K562 (cell line): ENCODE measurements around the gene MPRIP. TPM values are rescaled to one million over a fixed set of nuclear protein-coding genes. Genes with fewer than 3 reads are reported as not detected.

Experiments used
- ATAC-seq: fragments of 200-7000 bp; cut with Tn5 transposase; 3 replicates; pipeline ENCODE4 v1.9.1; 2020; ENCODE audit warnings: moderate library complexity
- BruUV-seq: library from RNA; stranded (reverse); fragments of 400-500 nt; replicated peaks from 2 replicates; lab custom pipeline; 2021; lab: Mats Ljungman, UMichigan
- CTCF ChIA-PET: fragments of 300-600 bp; formaldehyde crosslinking; extraction: SDS; loops from one replicate; lab custom pipeline; 2021; ENCODE audit warnings: low intra/inter-chr PET ratio; lab: Yijun Ruan, JAX
- POLR2A ChIA-PET: fragments of 300-600, 350-650 bp; sonication (Branson Sonifier 250); formaldehyde crosslinking; extraction: SDS; loops from one replicate; lab custom pipeline; 2021; ENCODE audit warnings: antibody characterized with exemption, inconsistent platforms; lab: Yijun Ruan, JAX
- DNase-seq, 4 experiments: peaks; one replicate each; pipeline versions ENCODE4 v3.0.0 to v3.0.0-alpha.2; 2011 to 2018; ENCODE audit warnings: low spot score in 3 of 4, mixed read lengths in 3 of 4; ENCODE audit errors: extremely low read depth in 1 of 4
- FAIRE-seq: peaks from 2 replicates; lab custom pipeline; 2011; peaks lifted over from hg19 to GRCh38; lab: Jason Lieb, UNC
- H2AFZ ChIP-seq: 2 replicates; pipeline ENCODE4 v1.6.0; 2011; ENCODE audit warnings: low read depth, low read length, control low read depth, inconsistent platforms
- H3K27ac ChIP-seq: fragments of 200-600 bp; 3 replicates; pipeline ENCODE4 v1.8.0; 2011; ENCODE audit warnings: low read depth, mild to moderate bottlenecking, control low read depth, inconsistent platforms, low read length, moderate library complexity, mixed read lengths; ENCODE audit errors: extremely low read depth
- H3K27me3 ChIP-seq, 2 experiments: fragments of 300-600 bp in 1 of 2; 2 replicates in 1 of 2; 3 replicates in 1 of 2; pipeline versions ENCODE4 v1.6.0 to v1.8.0; 2011; ENCODE audit warnings: inconsistent platforms in 2 of 2, low read length in 2 of 2, mild to moderate bottlenecking in 1 of 2, mixed read lengths in 1 of 2, moderate library complexity in 1 of 2; ENCODE audit not compliant: control insufficient read depth in 2 of 2, insufficient read depth in 2 of 2
- H3K36me3 ChIP-seq: fragments of 300-600 bp; 3 replicates; pipeline ENCODE4 v1.8.0; 2011; ENCODE audit warnings: mild to moderate bottlenecking, low read length, inconsistent platforms; ENCODE audit not compliant: control insufficient read depth, insufficient read depth
- H3K4me1 ChIP-seq, 2 experiments: fragments of 200-600 bp in 1 of 2; replicated peaks in 1 of 2; 2 replicates in 1 of 2; 3 replicates in 1 of 2; pipeline versions ENCODE4 v1.5.1 to v1.8.0; 2011; ENCODE audit warnings: inconsistent platforms in 2 of 2, low read length in 2 of 2, mild to moderate bottlenecking in 1 of 2, mixed read lengths in 1 of 2, moderate library complexity in 1 of 2; ENCODE audit not compliant: control insufficient read depth in 2 of 2, insufficient read depth in 2 of 2
- H3K4me2 ChIP-seq: 2 replicates; pipeline ENCODE4 v1.6.1; 2011; ENCODE audit warnings: low read length, control low read depth, inconsistent platforms, mixed read lengths; ENCODE audit not compliant: insufficient read depth
- H3K4me3 ChIP-seq: fragments of 200-600 bp; sonication (generic), shearing (Covaris generic); 2 replicates; pipeline ENCODE4 v1.5.1; 2016; ENCODE audit warnings: control low read depth, inconsistent platforms
- H3K79me2 ChIP-seq: fragments of 200-600 bp; 3 replicates; pipeline ENCODE4 v1.8.0; 2011; ENCODE audit warnings: low read length, inconsistent platforms; ENCODE audit not compliant: control insufficient read depth, insufficient read depth
- H3K9ac ChIP-seq, 2 experiments: 2 replicates each; pipeline versions ENCODE4 v1.6.0 to v1.6.1; 2011; ENCODE audit warnings: low read depth in 2 of 2, low read length in 2 of 2, control low read depth in 1 of 2, inconsistent platforms in 1 of 2, mild to moderate bottlenecking in 1 of 2, mixed read lengths in 1 of 2; ENCODE audit not compliant: insufficient read depth in 1 of 2
- H3K9me1 ChIP-seq: one replicate; pipeline ENCODE4 v1.6.0; 2011; ENCODE audit warnings: inconsistent platforms, mild to moderate bottlenecking, low read length, moderate library complexity; ENCODE audit not compliant: control insufficient read depth, insufficient read depth
- H3K9me3 ChIP-seq: replicated peaks from 2 replicates; pipeline ENCODE4 v1.5.1; 2011; ENCODE audit warnings: low read depth, low read length, inconsistent platforms; ENCODE audit not compliant: control insufficient read depth, insufficient read depth
- H4K20me1 ChIP-seq: replicated peaks from 2 replicates; pipeline ENCODE4 v1.6.1; 2011; ENCODE audit warnings: low read length, inconsistent platforms, mixed read lengths; ENCODE audit not compliant: control insufficient read depth, insufficient read depth
- CCAR2 ChIP-seq: fragments of 200-400 bp; formaldehyde crosslinking; IDR thresholded peaks from 2 replicates; pipeline ENCODE4 v1.6.1; 2017; ENCODE audit warnings: mild to moderate bottlenecking, low read depth, low read length
- KHSRP ChIP-seq: fragments of 450-650 bp; IDR thresholded peaks from 2 replicates; pipeline ENCODE4 v1.6.1; 2017
- NR4A1 ChIP-seq, 2 experiments: fragments of 250-450 bp in 1 of 2; fragments of 450-650 bp in 1 of 2; sonication (Bioruptor Pico) in 1 of 2; IDR thresholded peaks; 2 replicates each; pipeline versions ENCODE4 v1.4.0 to v1.6.1; 2016 to 2020; ENCODE audit warnings: mild to moderate bottlenecking in 2 of 2, missing compliant biosample characterization in 1 of 2, missing genetic modification characterization in 1 of 2, moderate library complexity in 1 of 2
- SMAD1 ChIP-seq: fragments of 150-350 bp; IDR thresholded peaks from 2 replicates; pipeline ENCODE4 v1.6.1; 2014; ENCODE audit warnings: low read length, low read depth; ENCODE audit not compliant: partially characterized antibody
- SMAD2 ChIP-seq: fragments of 150-350 bp; IDR thresholded peaks from 2 replicates; pipeline ENCODE4 v1.6.1; 2014; ENCODE audit warnings: low read depth, mild to moderate bottlenecking, low read length
- SMARCA4 ChIP-seq: fragments of 450-650 bp; IDR thresholded peaks from 2 replicates; pipeline ENCODE4 v1.6.1; 2016
- TAF9B ChIP-seq: fragments of 450-650 bp; IDR thresholded peaks from 2 replicates; pipeline ENCODE4 v1.6.1; 2018; ENCODE audit warnings: mild to moderate bottlenecking; ENCODE audit not compliant: partially characterized antibody
- TARDBP ChIP-seq: fragments of 450-650 bp; IDR thresholded peaks from 2 replicates; pipeline ENCODE4 v1.6.1; 2016
- ZNF212 ChIP-seq: fragments of 450-650 bp; formaldehyde crosslinking; IDR thresholded peaks from 2 replicates; pipeline ENCODE4 v1.4.0; 2020; ENCODE audit warnings: mild to moderate bottlenecking
- ZNF707 ChIP-seq: fragments of 250-450 bp; sonication (Bioruptor Pico); conservative IDR thresholded peaks from 2 replicates; pipeline ENCODE4 v1.8.0; 2022; ENCODE audit warnings: inconsistent platforms, mild to moderate bottlenecking, moderate library complexity
- ZNF75A ChIP-seq: fragments of 450-650 bp; formaldehyde crosslinking; IDR thresholded peaks from 2 replicates; pipeline ENCODE4 v1.4.0; 2020; ENCODE audit warnings: mild to moderate bottlenecking
- ZZZ3 ChIP-seq: fragments of 450-650 bp; IDR thresholded peaks from 2 replicates; pipeline ENCODE4 v1.6.1; 2016; ENCODE audit warnings: antibody characterized with exemption, mild to moderate bottlenecking, moderate library complexity
- WGBS: fragments of 100-300 bp; shearing (Covaris generic); methylation state at CpG from one replicate; pipeline ENCODE4 v1.1.6; 2016; ENCODE audit warnings: low coverage, mixed read lengths; ENCODE audit not compliant: insufficient coverage; ENCODE audit errors: missing lambda C conversion rate; 5-methylcytosine and 5-hydroxymethylcytosine counted together
- in situ Hi-C: fragments of 300-500 bp; cut with MboI; formaldehyde crosslinking; loops from 4 replicates; pipeline ENCODE4 v1.15.0; 2018; ENCODE audit warnings: inconsistent platforms, mixed read lengths
- intact Hi-C: fragments of 100-400 bp; cut with micrococcal nuclease; formaldehyde crosslinking; loops from 2 replicates; pipeline ENCODE4 v1.14.2; 2022
- polyA plus RNA-seq, 8 experiments: library from polyadenylated mRNA; depleted of rRNA in 4 of 8; stranded (reverse) in 5 of 8; unstranded in 3 of 8; fragments of >200 nt; fragmentation: Nextera tagmentation in 2 of 8; fragmentation: Illumina TruSeq in 1 of 8; extraction: Ambion mirVana in 2 of 8; extraction: Trizol in 1 of 8; gene quantifications; 2 replicates each; pipeline versions ENCODE4 v1.2.1 to v1.2.3, GENCODE V29; 2011 to 2014; ENCODE audit warnings: inconsistent platforms in 1 of 8, missing spikeins in 1 of 8
- total RNA-seq, 7 experiments: library from RNA; depleted of rRNA in 6 of 7; stranded (reverse); fragments of >200 nt in 6 of 7; fragmentation: Illumina TruSeq in 2 of 7; extraction: Trizol in 2 of 7; gene quantifications; 2 replicates each; pipeline versions ENCODE4 v1.2.1 to v1.2.3, GENCODE V29; 2011 to 2021; ENCODE audit warnings: low replicate concordance in 1 of 7
- TF ChIP-seq, protein P1 (sequence below): fragments of 250-450 bp; sonication (Bioruptor Pico); IDR thresholded peaks from 2 replicates; pipeline ENCODE4 v1.8.0; 2022; ENCODE audit warnings: moderate library complexity, mild to moderate bottlenecking, inconsistent platforms
- TF ChIP-seq, protein P2 (sequence below): fragments of 250-450 bp; sonication (Bioruptor Pico); IDR thresholded peaks from 2 replicates; pipeline ENCODE4 v1.5.0; 2021; ENCODE audit warnings: mild to moderate bottlenecking, moderate library complexity
- TF ChIP-seq, protein P3 (sequence below): IDR thresholded peaks from 2 replicates; pipeline ENCODE4 v1.6.1; 2011; ENCODE audit not compliant: insufficient read length; ENCODE audit errors: extremely low read depth
- TF ChIP-seq, protein P4 (sequence below): sonication (generic); formaldehyde crosslinking; IDR thresholded peaks from 2 replicates; pipeline ENCODE4 v1.8.1; 2023; ENCODE audit warnings: mild to moderate bottlenecking, missing genetic modification reagents

Gene MPRIP
- total and polyA plus RNA-seq, 9 of the 15 experiments (the other 6 are each of a cell fraction or from before 2014, with no cell fraction given): 10.0 to 72.6 (median 30.1) TPM

DNA sequence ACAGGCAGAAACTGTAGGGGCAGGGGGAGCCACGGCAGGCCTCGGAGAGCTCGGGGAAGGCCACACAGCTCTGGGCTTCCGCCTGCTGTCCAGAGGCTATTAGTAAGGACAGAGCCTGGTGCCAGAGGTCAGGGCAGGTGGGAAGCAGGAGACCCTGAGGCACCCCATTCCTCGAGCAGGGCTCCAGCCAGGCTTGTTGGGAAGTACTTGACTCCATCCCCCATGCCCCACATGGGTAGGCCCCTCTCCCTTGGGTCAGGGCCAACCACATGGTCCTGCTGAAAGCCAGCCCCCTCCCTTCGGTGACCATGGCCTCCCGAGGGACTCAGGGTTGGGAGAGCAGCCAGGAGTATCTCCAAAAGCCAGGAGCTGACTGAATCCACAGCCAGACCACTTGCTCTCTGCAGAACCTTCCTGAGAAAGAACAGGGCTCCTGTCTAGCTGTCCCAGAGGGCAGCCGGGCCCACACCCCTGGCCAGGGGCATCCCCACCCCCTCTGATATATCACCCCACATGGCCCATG lies 17.4 kb upstream of the MPRIP start (continued):
- TF ChIP-seq, protein P1, sequence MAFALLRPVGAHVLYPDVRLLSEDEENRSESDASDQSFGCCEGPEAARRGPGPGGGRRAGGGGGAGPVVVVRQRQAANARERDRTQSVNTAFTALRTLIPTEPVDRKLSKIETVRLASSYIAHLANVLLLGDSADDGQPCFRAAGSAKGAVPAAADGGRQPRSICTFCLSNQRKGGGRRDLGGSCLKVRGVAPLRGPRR (CRISPR knock-in tag): no peak
- TF ChIP-seq ZNF707 (no peak), SMAD2 (no peak), ZNF212 (no peak)

DNA sequence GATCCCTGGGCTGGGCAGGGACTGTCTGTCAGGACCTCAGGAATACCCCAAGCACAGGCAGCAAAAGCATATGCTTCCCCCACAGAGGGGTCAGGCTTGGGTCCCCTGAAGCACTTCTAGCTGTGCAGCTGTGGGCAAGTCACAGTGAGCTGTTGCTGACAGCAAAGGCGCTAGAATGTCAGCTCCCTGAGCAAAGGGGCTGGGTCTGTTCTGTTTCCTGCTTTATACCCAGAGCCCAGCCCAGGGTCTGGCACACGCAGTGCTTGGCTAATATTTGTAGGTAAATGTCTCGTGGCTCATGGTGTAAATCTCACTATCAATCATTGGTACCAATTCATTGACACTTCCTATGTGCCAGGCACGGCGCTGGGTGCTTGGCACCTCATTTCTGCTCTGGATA lies 16.6 kb upstream of the MPRIP start:
- Histone ChIP-seq H3K4me1 (peaks cover 21 to 30% of the 10 kb centered on the region in 2 experiments; a peak in 4 of 5 replicates), H3K4me2 (no peak overlapping the region), H3K27ac (no peak overlapping the region), H3K9me1 (no peaks in the 10 kb centered on the region), H3K9ac (no peak overlapping the region), H3K4me3 (no peak overlapping the region), H3K9me3 (no peaks in the 10 kb centered on the region), H3K79me2 (no peaks in the 10 kb centered on the region), H3K36me3 (no peaks in the 10 kb centered on the region), H2AFZ (no peak overlapping the region), H3K27me3 (no peaks in the 10 kb centered on the region), H4K20me1 (no peaks in the 10 kb centered on the region)
- WGBS: 31% methylated on average over 5 of the region's 5 CpGs
- FAIRE-seq (no peak), DNase-seq (no peak), ATAC-seq (no peak)
- no TSS peak for BruUV-seq
- intact Hi-C loops (no loop called here), in situ Hi-C loops (no loop called here)
- CTCF ChIA-PET: no interaction called here
- POLR2A ChIA-PET: interaction anchor here (0.6 kb wide), 1 partner anchor 30 kb away, joined by 3 read pairs; no protein-coding TSS in a partner anchor
- TF ChIP-seq SMAD1 (no peak), CCAR2 (no peak), NR4A1 (CRISPR knock-in tag; IDR thresholded peaks at IDR 0.05) (no peak), NR4A1 (tag; IDR thresholded peaks at IDR 0.05) (no peak), TAF9B (no peak), KHSRP (no peak), ZZZ3 (no peak), ZNF75A (no peak), SMARCA4 (no peak), TARDBP (no peak)
- TF ChIP-seq, protein P2, sequence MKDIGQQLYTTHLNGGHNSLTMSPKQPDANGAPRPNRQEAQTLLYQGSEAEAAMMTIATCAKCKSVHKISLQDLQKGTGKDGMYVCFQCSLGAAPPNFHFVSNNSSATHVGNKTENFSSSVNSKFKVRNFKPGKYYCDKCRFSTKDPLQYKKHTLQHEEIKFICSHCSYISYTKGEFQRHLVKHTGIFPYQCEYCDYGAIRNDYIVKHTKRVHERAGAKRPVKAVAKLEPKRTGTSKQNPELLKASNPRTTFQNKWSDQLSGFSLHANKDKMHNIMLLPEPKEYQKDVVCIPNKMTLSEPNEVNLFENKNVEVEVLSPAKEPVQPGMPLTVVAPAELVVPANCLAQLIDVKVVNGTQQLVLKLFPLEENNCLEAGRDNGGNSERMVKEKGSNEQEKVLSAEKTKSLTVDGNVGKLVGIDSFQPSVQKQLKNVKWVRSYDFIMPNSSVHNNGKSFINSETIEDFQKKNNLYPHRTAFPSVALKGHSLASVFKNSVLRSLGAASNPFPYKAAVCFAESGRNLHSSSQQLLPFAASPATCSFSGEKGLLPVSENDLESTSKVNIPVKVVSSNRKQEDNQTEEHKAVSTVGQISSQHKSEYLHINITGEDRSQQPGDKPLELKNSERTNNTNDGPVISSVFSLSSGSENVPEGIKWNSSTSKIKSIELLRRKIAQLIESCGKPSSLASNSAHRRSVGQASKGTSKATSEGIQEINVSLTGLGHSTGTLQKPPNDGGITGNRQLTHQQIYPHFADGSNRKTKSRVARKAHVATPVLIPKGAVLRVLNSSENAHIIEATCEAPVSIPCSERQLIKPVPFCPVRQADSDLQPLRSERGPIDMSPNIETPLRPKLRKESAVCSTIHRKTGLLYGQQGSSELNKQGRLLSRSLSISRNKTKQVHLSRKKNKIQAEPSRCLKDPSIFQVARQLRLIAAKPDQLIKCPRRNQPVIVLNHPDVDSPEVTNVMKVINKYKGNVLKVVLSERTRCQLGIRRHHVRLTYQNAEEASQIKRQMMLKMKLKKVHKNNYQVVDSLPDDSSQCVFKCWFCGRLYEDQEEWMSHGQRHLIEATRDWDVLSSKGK (CRISPR knock-in tag): no peak
- TF ChIP-seq, protein P3, sequence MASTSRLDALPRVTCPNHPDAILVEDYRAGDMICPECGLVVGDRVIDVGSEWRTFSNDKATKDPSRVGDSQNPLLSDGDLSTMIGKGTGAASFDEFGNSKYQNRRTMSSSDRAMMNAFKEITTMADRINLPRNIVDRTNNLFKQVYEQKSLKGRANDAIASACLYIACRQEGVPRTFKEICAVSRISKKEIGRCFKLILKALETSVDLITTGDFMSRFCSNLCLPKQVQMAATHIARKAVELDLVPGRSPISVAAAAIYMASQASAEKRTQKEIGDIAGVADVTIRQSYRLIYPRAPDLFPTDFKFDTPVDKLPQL: no peak
- TF ChIP-seq, protein P4, sequence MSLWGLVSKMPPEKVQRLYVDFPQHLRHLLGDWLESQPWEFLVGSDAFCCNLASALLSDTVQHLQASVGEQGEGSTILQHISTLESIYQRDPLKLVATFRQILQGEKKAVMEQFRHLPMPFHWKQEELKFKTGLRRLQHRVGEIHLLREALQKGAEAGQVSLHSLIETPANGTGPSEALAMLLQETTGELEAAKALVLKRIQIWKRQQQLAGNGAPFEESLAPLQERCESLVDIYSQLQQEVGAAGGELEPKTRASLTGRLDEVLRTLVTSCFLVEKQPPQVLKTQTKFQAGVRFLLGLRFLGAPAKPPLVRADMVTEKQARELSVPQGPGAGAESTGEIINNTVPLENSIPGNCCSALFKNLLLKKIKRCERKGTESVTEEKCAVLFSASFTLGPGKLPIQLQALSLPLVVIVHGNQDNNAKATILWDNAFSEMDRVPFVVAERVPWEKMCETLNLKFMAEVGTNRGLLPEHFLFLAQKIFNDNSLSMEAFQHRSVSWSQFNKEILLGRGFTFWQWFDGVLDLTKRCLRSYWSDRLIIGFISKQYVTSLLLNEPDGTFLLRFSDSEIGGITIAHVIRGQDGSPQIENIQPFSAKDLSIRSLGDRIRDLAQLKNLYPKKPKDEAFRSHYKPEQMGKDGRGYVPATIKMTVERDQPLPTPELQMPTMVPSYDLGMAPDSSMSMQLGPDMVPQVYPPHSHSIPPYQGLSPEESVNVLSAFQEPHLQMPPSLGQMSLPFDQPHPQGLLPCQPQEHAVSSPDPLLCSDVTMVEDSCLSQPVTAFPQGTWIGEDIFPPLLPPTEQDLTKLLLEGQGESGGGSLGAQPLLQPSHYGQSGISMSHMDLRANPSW (CRISPR knock-in tag): no peak
